ENCODE data around the gene ARHGAP30.

Gene ARHGAP30

GRCh38 chr1:161054805-161055204, 14.9 kb downstream of the ARHGAP30 start:
- FAIRE-seq (no peak), DNase-seq (ENCODE audit: insufficient read length, low spot score) (no peak)
- no peak for TF ChIP-seq CTCF (IDR thresholded peaks at IDR 0.05; ENCODE audit: insufficient read depth, missing control alignments)

- DNase-seq (ENCODE audit: insufficient read length, low spot score), result no peak
- no peak for FAIRE-seq
- no peak for TF ChIP-seq CTCF (IDR thresholded peaks at IDR 0.05; ENCODE audit: insufficient read depth, missing control alignments)
These were observed 15.5 kb downstream of the ARHGAP30 start for GRCh38 chr1:161054232-161054631.

GRCh38 chr1:161052899-161053298, 16.8 kb downstream of the ARHGAP30 start:
- DNase-seq (ENCODE audit: insufficient read length, low spot score) (no peak), FAIRE-seq (no peak)
- TF ChIP-seq CTCF (IDR thresholded peaks at IDR 0.05; ENCODE audit: insufficient read depth, missing control alignments), result no peak

- no peak for TF ChIP-seq CTCF (IDR thresholded peaks at IDR 0.05; ENCODE audit: insufficient read depth, missing control alignments)
- no peak for DNase-seq (ENCODE audit: insufficient read length, low spot score)
- no peak for FAIRE-seq
These were observed 18.5 kb downstream of the ARHGAP30 start for GRCh38 chr1:161051219-161051618.

GRCh38 chr1:161048949-161049722, 20.6 kb downstream of the ARHGAP30 start:
- DNase-seq (ENCODE audit: insufficient read length, low spot score) (no peak), FAIRE-seq (no peak)
- TF ChIP-seq CTCF (IDR thresholded peaks at IDR 0.05; ENCODE audit: insufficient read depth, missing control alignments), result no peak

GRCh38 chr1:161047436-161048420, 22.0 kb downstream of the ARHGAP30 start:
- DNase-seq (ENCODE audit: insufficient read length, low spot score), result no peak
- no peak for TF ChIP-seq CTCF (IDR thresholded peaks at IDR 0.05; ENCODE audit: insufficient read depth, missing control alignments)
- FAIRE-seq, result no peak

Data from D721Med (cell line).